Measurements from ENCODE around the gene SNX30. TPM values are rescaled to one million over a fixed set of nuclear protein-coding genes. Genes with fewer than 3 reads are reported as not detected.

SNX30 gene
- total and polyA plus RNA-seq, 2 donors (not counting 1 experiment from before 2014, with no cell fraction given): 3.8 to 20.6 TPM

- ATAC-seq (ENCODE audit: low read depth): no peak
- H3K27ac Mint-ChIP-seq: no peak overlapping the region
- WGBS (ENCODE audit: insufficient coverage): 90% methylated on average over 1 of the region's 1 CpG
Measured at GRCh38 chr9:112860451-112860850, 109.9 kb downstream of the SNX30 start.

GRCh38 chr9:112861155-112861554, 110.6 kb downstream of the SNX30 start:
- ChIA-PET CTCF (interaction anchor here (0.8 to 1.8 kb wide), 2 partner anchors 14 to 42 kb away, joined by 3 to 6 read pairs; no protein-coding TSS in a partner anchor), POLR2A (no interaction called here)
- peaks cover 53 to 62% of the 10 kb centered on the region in 2 donors for H3K4me1 ChIP-seq (ENCODE audit: control insufficient read depth in 2 of 2, insufficient read depth in 2 of 2, low read length in 2 of 2)
- Mint-ChIP-seq H3K27me3 (no peaks in the 10 kb centered on the region), H3K4me3 (peak overlapping the region; percentile 4), H3K4me1 (peaks cover 62% of the 10 kb centered on the region), H3K9me3 (ENCODE audit: insufficient read depth) (no peaks in the 10 kb centered on the region), H3K27ac (no peak overlapping the region)
- no peak overlapping the region for H2AFZ ChIP-seq (ENCODE audit: insufficient read depth, low read depth, low read length, poor library complexity, severe bottlenecking)
- H3K79me2 ChIP-seq (ENCODE audit: control insufficient read depth, insufficient read depth, low read length): no peaks in the 10 kb centered on the region
- WGBS (ENCODE audit: insufficient coverage): 52% methylated on average over 3 of the region's 3 CpGs
- no peak for TF ChIP-seq CTCF (IDR thresholded peaks at IDR 0.05)
- no peak for TF ChIP-seq EZH2 (IDR thresholded peaks at IDR 0.05; ENCODE audit: borderline replicate concordance, insufficient read depth, low read depth, low read length, poor library complexity, severe bottlenecking)
- no peak overlapping the region for H3K27ac ChIP-seq (ENCODE audit: low read length in 2 of 2)
- H3K4me2 ChIP-seq (replicated peaks; ENCODE audit: low read depth, low read length, poor library complexity, severe bottlenecking): peak overlapping the region; percentile 44
- DNase-seq (peak; percentile 24), ATAC-seq (ENCODE audit: low read depth) (no peak)
- H4K20me1 ChIP-seq (ENCODE audit: control insufficient read depth, insufficient read depth, low read length, poor library complexity, severe bottlenecking): no peaks in the 10 kb centered on the region
- intact Hi-C loops (cut with micrococcal nuclease): no loop called here
- no peaks in the 10 kb centered on the region for H3K9me3 ChIP-seq (ENCODE audit: control extremely low read depth in 1 of 3, control insufficient read depth in 2 of 3, insufficient read depth in 1 of 3, low read length in 2 of 3)
- H3K36me3 ChIP-seq (replicated peaks in 1 of 2; ENCODE audit: control extremely low read depth in 1 of 2, control insufficient read depth in 1 of 2, extremely low read depth in 1 of 2, insufficient read depth in 2 of 2, low read length in 1 of 2): peaks cover 0 to 3% of the 10 kb centered on the region in 2 experiments
- no peaks in the 10 kb centered on the region for H3K27me3 ChIP-seq (replicated peaks in 1 of 4; ENCODE audit: control extremely low read depth in 1 of 4, control insufficient read depth in 3 of 4, insufficient read depth in 4 of 4, low read length in 3 of 4)
- H3K9ac ChIP-seq (ENCODE audit: low read length): no peak overlapping the region
- H3K4me3 ChIP-seq (ENCODE audit: control extremely low read depth in 1 of 5, extremely low read depth in 1 of 5, insufficient read depth in 1 of 5, low read depth in 2 of 5, low read length in 4 of 5): no peak overlapping the region

More at GRCh38 chr9:112860451-112860850, 109.9 kb downstream of the SNX30 start:
- no peak for DNase-seq
- no peaks in the 10 kb centered on the region for H4K20me1 ChIP-seq (ENCODE audit: control insufficient read depth, insufficient read depth, low read length, poor library complexity, severe bottlenecking)
- no peak overlapping the region for H3K9ac ChIP-seq (ENCODE audit: low read length)
- Mint-ChIP-seq H3K27me3 (no peaks in the 10 kb centered on the region), H3K4me1 (peaks cover 62% of the 10 kb centered on the region), H3K9me3 (ENCODE audit: insufficient read depth) (no peaks in the 10 kb centered on the region), H3K4me3 (no peak overlapping the region)
- H3K4me1 ChIP-seq (ENCODE audit: control insufficient read depth in 2 of 2, insufficient read depth in 2 of 2, low read length in 2 of 2): peaks cover 53 to 62% of the 10 kb centered on the region in 2 donors
- H3K27ac ChIP-seq (ENCODE audit: low read length in 2 of 2): no peak overlapping the region
- H2AFZ ChIP-seq (ENCODE audit: insufficient read depth, low read depth, low read length, poor library complexity, severe bottlenecking): no peak overlapping the region
- peaks cover 0 to 3% of the 10 kb centered on the region in 2 experiments for H3K36me3 ChIP-seq (replicated peaks in 1 of 2; ENCODE audit: control extremely low read depth in 1 of 2, control insufficient read depth in 1 of 2, extremely low read depth in 1 of 2, insufficient read depth in 2 of 2, low read length in 1 of 2)
- intact Hi-C loops (cut with micrococcal nuclease): no loop called here
- ChIA-PET CTCF (interaction anchor here (0.8 to 1.8 kb wide), 2 partner anchors 14 to 43 kb away, joined by 3 to 6 read pairs; no protein-coding TSS in a partner anchor), POLR2A (no interaction called here)
- H3K4me2 ChIP-seq (replicated peaks; ENCODE audit: low read depth, low read length, poor library complexity, severe bottlenecking): no peak overlapping the region
- TF ChIP-seq EZH2 (IDR thresholded peaks at IDR 0.05; ENCODE audit: borderline replicate concordance, insufficient read depth, low read depth, low read length, poor library complexity, severe bottlenecking): no peak
- TF ChIP-seq CTCF (IDR thresholded peaks at IDR 0.05): no peak
- H3K27me3 ChIP-seq (replicated peaks in 1 of 4; ENCODE audit: control extremely low read depth in 1 of 4, control insufficient read depth in 3 of 4, insufficient read depth in 4 of 4, low read length in 3 of 4): no peaks in the 10 kb centered on the region
- no peaks in the 10 kb centered on the region for H3K79me2 ChIP-seq (ENCODE audit: control insufficient read depth, insufficient read depth, low read length)
- H3K9me3 ChIP-seq (ENCODE audit: control extremely low read depth in 1 of 3, control insufficient read depth in 2 of 3, insufficient read depth in 1 of 3, low read length in 2 of 3): no peaks in the 10 kb centered on the region
- no peak overlapping the region for H3K4me3 ChIP-seq (ENCODE audit: control extremely low read depth in 1 of 5, extremely low read depth in 1 of 5, insufficient read depth in 1 of 5, low read depth in 2 of 5, low read length in 4 of 5)

Measured in B cell (primary cell).